A673 (cell line): ENCODE measurements around the gene PNPLA5. TPM values are rescaled to one million over a fixed set of nuclear protein-coding genes. Genes with fewer than 3 reads are reported as not detected.

Experiments used
- BruUV-seq: library from RNA; stranded (reverse); fragments of 400-500 nt; replicated peaks from 2 replicates; lab custom pipeline; 2021; lab: Mats Ljungman, UMichigan
- CTCF ChIA-PET: fragments of 300-600 bp; sonication (Branson Sonifier 250); formaldehyde crosslinking; loops from one replicate; lab custom pipeline; 2022; ENCODE audit warnings: antibody characterized with exemption; lab: Charles Lee
- POLR2A ChIA-PET: fragments of 300-600 bp; sonication (Branson Sonifier 250); formaldehyde crosslinking; loops from one replicate; lab custom pipeline; 2022; ENCODE audit warnings: antibody characterized with exemption; ENCODE audit not compliant: low non-redundant PET; lab: Charles Lee
- DNase-seq: peaks from one replicate; pipeline ENCODE4 v3.0.0-alpha.2; 2015; ENCODE audit warnings: low spot score
- H3K27ac ChIP-seq: fragments of 200-600 bp; sonication (generic); 2 replicates; pipeline ENCODE4 v1.5.1; 2016; ENCODE audit warnings: mixed run types, low read depth, mild to moderate bottlenecking, mixed read lengths, antibody characterized with exemption, low read length; ENCODE audit not compliant: poor library complexity, severe bottlenecking
- H3K27me3 ChIP-seq: fragments of 200-600 bp; sonication (generic); replicated peaks from 2 replicates; pipeline ENCODE4 v1.6.1; 2017; ENCODE audit warnings: mixed run types, low read depth, mild to moderate bottlenecking, mixed read lengths, antibody characterized with exemption, low read length; ENCODE audit not compliant: insufficient read depth, poor library complexity
- H3K36me3 ChIP-seq: fragments of 200-600 bp; sonication (generic); 2 replicates; pipeline ENCODE4 v1.6.1; 2016; ENCODE audit warnings: mixed run types, mild to moderate bottlenecking, mixed read lengths, antibody characterized with exemption, low read length; ENCODE audit not compliant: insufficient read depth, poor library complexity, severe bottlenecking
- H3K4me1 ChIP-seq: fragments of 200-600 bp; sonication (generic); 2 replicates; pipeline ENCODE4 v1.6.1; 2017; ENCODE audit warnings: mixed run types, mild to moderate bottlenecking, mixed read lengths, antibody characterized with exemption, low read length; ENCODE audit not compliant: insufficient read depth, poor library complexity, severe bottlenecking
- H3K4me3 ChIP-seq: fragments of 200-600 bp; sonication (generic); 2 replicates; pipeline ENCODE4 v1.5.1; 2016; ENCODE audit warnings: low read depth, mixed run types, mild to moderate bottlenecking, mixed read lengths, low read length; ENCODE audit not compliant: poor library complexity, severe bottlenecking
- H3K9me3 ChIP-seq: fragments of 200-600 bp; sonication (generic); 2 replicates; pipeline ENCODE4 v1.6.1; 2016; ENCODE audit warnings: mixed run types, low read depth, mild to moderate bottlenecking, mixed read lengths, antibody characterized with exemption, low read length; ENCODE audit not compliant: poor library complexity, severe bottlenecking
- EZH2 ChIP-seq: fragments of 200-600 bp; sonication (generic); IDR thresholded peaks from 2 replicates; pipeline ENCODE4 v1.6.1; 2017; ENCODE audit warnings: borderline replicate concordance, low read depth, mild to moderate bottlenecking, mixed read lengths, antibody characterized with exemption, low read length; ENCODE audit not compliant: poor library complexity, severe bottlenecking
- intact Hi-C: fragments of 100-400 bp; cut with micrococcal nuclease; formaldehyde crosslinking; loops from one replicate; pipeline ENCODE4 v1.10.0; 2022; ENCODE audit not compliant: unreplicated experiment
- total RNA-seq: library from RNA; stranded (reverse); gene quantifications from 2 replicates; pipeline ENCODE4 v1.2.3, GENCODE V29; 2021
- TF ChIP-seq, protein P1 (sequence below): fragments of 300-800, 200-600 bp; sonication (generic); conservative IDR thresholded peaks from 2 replicates; pipeline ENCODE4 v1.5.1; 2017; ENCODE audit warnings: low read depth, mild to moderate bottlenecking, antibody characterized with exemption, low read length, moderate library complexity, mixed read lengths

Gene PNPLA5
- total RNA-seq, 1 experiment from 2014 or later: not detected

DNA sequence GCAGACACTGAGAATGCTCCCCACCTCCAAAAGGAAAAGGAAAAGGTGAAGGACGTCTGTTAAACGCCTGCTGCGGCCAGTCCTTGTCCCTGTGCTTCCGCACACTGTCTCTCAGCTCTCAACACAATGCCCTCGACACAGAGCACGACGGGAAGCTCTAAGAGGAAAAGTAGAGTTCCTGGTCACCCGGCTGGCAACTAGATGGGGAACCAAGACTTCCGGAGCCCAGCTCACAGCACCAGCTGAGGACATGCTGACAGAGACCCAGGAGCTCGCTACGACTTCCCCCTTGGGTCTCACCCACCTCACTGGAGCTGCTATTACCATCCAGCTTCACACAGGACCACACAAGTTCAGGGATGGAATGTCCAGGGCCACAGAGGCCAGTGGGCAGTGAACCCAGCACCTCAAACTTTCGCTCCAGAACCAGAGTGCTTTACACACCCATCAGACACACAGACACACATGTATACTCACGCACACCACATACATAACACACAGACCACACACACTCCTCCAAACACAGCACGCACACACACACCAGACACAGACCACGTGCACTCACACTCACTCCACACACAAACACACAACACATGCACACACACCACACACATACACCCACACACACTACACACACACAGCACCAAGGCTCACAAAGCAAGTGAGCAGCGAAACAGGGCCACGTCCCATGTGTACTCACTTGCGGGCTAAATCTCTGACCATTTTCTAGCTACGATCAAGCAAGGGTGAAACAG lies 39.1 kb downstream of the PNPLA5 start:
- BruUV-seq: no TSS peak
- Histone ChIP-seq H3K4me3 (no peak overlapping the region), H3K27ac (no peak overlapping the region), H3K4me1 (no peaks in the 10 kb centered on the region), H3K36me3 (no peaks in the 10 kb centered on the region), H3K9me3 (no peaks in the 10 kb centered on the region), H3K27me3 (peaks cover 30% of the 10 kb centered on the region)
- CTCF ChIA-PET: interaction anchor here (0.6 kb wide), 1 partner anchor 1083 kb away, joined by 3 read pairs; no protein-coding TSS in a partner anchor
- no peak for TF ChIP-seq EZH2
- TF ChIP-seq, protein P1, sequence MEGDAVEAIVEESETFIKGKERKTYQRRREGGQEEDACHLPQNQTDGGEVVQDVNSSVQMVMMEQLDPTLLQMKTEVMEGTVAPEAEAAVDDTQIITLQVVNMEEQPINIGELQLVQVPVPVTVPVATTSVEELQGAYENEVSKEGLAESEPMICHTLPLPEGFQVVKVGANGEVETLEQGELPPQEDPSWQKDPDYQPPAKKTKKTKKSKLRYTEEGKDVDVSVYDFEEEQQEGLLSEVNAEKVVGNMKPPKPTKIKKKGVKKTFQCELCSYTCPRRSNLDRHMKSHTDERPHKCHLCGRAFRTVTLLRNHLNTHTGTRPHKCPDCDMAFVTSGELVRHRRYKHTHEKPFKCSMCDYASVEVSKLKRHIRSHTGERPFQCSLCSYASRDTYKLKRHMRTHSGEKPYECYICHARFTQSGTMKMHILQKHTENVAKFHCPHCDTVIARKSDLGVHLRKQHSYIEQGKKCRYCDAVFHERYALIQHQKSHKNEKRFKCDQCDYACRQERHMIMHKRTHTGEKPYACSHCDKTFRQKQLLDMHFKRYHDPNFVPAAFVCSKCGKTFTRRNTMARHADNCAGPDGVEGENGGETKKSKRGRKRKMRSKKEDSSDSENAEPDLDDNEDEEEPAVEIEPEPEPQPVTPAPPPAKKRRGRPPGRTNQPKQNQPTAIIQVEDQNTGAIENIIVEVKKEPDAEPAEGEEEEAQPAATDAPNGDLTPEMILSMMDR: no peak
- POLR2A ChIA-PET: interaction anchor here (0.6 kb wide), 1 partner anchor 307 kb away, joined by 3 read pairs; no protein-coding TSS in a partner anchor
- intact Hi-C loops: no loop called here
- DNase-seq: no peak

DNA sequence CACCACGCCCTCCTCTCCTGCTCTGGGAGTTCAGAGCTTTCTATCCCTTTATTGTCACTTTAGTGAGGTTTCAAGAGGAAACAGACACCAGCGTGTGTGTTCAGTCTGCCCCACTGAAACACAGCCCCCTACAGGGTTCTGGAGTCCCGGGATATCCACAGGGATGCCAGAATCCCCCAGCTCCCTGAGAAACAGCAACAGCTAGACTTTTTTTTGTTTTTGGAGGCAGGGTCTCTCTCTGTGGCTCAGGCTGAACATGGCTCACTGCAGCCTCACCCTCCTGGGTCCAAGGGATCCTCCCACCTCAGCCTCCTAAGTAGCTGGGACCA lies 39.9 kb downstream of the PNPLA5 start:
- intact Hi-C loops: no loop called here
- ChIA-PET CTCF (no interaction called here), POLR2A (interaction anchor here (0.6 kb wide), 1 partner anchor 307 kb away, joined by 3 read pairs; no protein-coding TSS in a partner anchor)
- Histone ChIP-seq H3K4me1 (no peaks in the 10 kb centered on the region), H3K27me3 (peaks cover 30% of the 10 kb centered on the region), H3K9me3 (no peaks in the 10 kb centered on the region), H3K36me3 (no peaks in the 10 kb centered on the region), H3K4me3 (no peak overlapping the region), H3K27ac (no peak overlapping the region)
- TF ChIP-seq EZH2: no peak
- TF ChIP-seq, protein P1: no peak
- BruUV-seq: no TSS peak
- no peak for DNase-seq

DNA sequence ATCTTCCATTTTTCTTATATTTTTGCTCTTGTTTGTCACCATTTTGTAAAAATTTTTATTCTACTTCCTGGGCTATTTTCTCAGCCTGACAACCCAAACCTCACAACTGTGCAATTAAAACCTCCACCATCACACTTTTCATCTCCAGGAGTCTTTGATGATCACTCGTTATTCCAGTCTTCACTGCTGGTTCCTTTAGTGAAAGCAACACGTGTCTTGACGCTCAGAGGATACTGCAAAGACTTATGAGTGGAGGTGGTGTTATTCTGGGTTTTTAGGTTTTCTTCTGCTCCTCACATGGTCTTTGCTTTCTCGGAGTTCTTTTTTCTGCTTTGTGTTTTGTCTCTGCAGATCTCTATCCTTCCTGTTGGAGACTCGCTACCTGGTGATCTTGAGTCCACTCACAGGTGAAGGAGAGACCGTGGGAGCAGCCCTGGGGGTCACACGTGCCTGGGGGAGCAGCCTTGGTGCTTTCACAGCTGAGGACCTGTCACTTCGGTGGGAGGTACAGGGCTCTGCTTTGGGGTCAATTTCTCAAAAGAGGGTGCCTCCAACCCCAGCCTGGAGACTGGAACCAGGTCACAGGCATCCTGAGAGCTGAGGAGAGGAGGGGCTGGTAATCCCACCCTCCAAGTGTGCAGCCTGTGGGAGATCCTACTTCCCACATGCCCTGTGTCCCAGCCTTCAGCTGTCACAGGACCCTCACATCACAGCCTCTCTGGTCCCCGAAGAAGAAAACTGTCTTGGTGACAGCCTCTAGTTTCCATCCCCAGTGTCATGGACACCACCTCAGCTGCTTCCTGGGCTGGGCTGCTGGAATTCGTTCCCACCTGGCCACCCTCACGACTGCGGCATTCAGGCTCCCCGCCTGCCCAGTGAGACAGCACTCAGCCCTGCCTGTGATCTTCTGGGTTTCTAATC lies 40.5 kb downstream of the PNPLA5 start:
- no TSS peak for BruUV-seq
- TF ChIP-seq, protein P1: no peak
- TF ChIP-seq EZH2: no peak
- intact Hi-C loops: no loop called here
- H3K9me3 ChIP-seq: no peaks in the 10 kb centered on the region
- DNase-seq: no peak
- no peaks in the 10 kb centered on the region for H3K36me3 ChIP-seq
- H3K27ac ChIP-seq: no peak overlapping the region
- ChIA-PET POLR2A (no interaction called here), CTCF (no interaction called here)
- H3K4me3 ChIP-seq: no peak overlapping the region
- no peaks in the 10 kb centered on the region for H3K4me1 ChIP-seq
- H3K27me3 ChIP-seq: peaks cover 30% of the 10 kb centered on the region
